Mucosa of descending colon (tissue), 3 donors: ENCODE results near the gene CREG2. TPM values are rescaled to one million over a fixed set of nuclear protein-coding genes. Genes with fewer than 3 reads are reported as not detected.
A peak's percentile ranks its signal among the peaks of the same experiment; 100 is the strongest.

Experiments
- ATAC-seq: fragments of 200-7000 bp; cut with Tn5 transposase; one replicate; pipeline ENCODE4 v1.9.1; 2020; ENCODE audit warnings: mild to moderate bottlenecking, moderate library complexity
- DNase-seq, 3 donors: peaks; one replicate each; pipeline ENCODE4 v3.0.0-alpha.2; 2020
- H3K36me3 ChIP-seq: fragments of 200-600 bp; one replicate; pipeline ENCODE4 v1.8.0; 2021; ENCODE audit warnings: low read depth, mild to moderate bottlenecking
- H3K4me1 ChIP-seq: fragments of 200-600 bp; one replicate; pipeline ENCODE4 v1.8.0; 2021; ENCODE audit warnings: low read depth, mild to moderate bottlenecking
- H3K4me3 ChIP-seq: fragments of 200-600 bp; one replicate; pipeline ENCODE4 v1.8.0; 2021; ENCODE audit warnings: mild to moderate bottlenecking
- H3K9me3 ChIP-seq: fragments of 200-600 bp; one replicate; pipeline ENCODE4 v1.8.0; 2021; ENCODE audit warnings: mild to moderate bottlenecking
- CTCF ChIP-seq: fragments of 200-600 bp; IDR thresholded peaks from one replicate; pipeline ENCODE4 v1.8.0; 2022; ENCODE audit warnings: antibody characterized with exemption, mild to moderate bottlenecking
- intact Hi-C, 2 donors: fragments of 100-400 bp; cut with DNase I in 1 of 2; cut with micrococcal nuclease in 1 of 2; formaldehyde crosslinking; loops; one replicate each; pipeline versions ENCODE4 v1.11.0 to v1.11.1; 2022; cut with DNase I, micrococcal nuclease
- total RNA-seq, 3 donors: library from RNA; stranded (reverse); fragmentation: NEBNext Ultra II Directional in 2 of 3; extraction: Animal tissue kit (Norgen Biotek cat#: 25700) in 2 of 3; gene quantifications; one replicate each; pipeline versions ENCODE4 v1.2.1 to v1.2.4, GENCODE V29; 2021 to 2023
- donor health status: DM: no; HTN: no; CAD: no; lungs with moderate emphysema.
- donor health status: DM: no; HTN: no; CAD: no.
- donor health status: DM: no; HTN: yes; CAD: no.

CREG2 gene
- total RNA-seq, 3 donors from 2014 or later, result 0.19 to 1.1 TPM; not detected in 1

GRCh38 chr2:101361121-101361520, 26.2 kb downstream of the CREG2 start:
- no peak for TF ChIP-seq CTCF
- ATAC-seq (no peak), DNase-seq (peak in 1 of 3 donors; percentile 4)
- Histone ChIP-seq H3K4me3 (no peak overlapping the region), H3K4me1 (no peaks in the 10 kb centered on the region), H3K9me3 (no peaks in the 10 kb centered on the region), H3K36me3 (no peaks in the 10 kb centered on the region)
- intact Hi-C loops, result no loop called here

DNA sequence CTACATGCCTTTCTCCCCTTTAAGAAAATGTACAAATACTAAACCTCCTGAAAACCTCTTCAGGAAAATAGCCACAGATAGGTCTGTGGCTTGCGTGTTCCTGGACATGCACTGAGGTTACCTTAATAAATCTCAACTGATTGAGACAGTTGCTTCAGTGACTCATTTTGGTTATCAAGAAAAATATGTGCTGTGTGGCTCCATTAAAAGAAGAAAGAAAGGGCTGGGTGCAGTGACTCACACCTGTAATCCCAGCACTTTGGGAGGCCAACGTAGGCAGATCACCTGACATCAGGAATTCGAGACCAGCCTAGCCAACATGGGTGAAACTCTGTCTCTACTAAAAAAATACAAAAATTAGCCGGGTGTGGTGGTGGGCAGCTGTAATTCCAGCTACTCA, 27.1 kb downstream of the CREG2 start:
- no peak for TF ChIP-seq CTCF
- no peaks in the 10 kb centered on the region for H3K36me3 ChIP-seq
- intact Hi-C loops, result no loop called here
- ATAC-seq (peak; percentile 54), DNase-seq (no peak)
- no peaks in the 10 kb centered on the region for H3K4me1 ChIP-seq
- no peaks in the 10 kb centered on the region for H3K9me3 ChIP-seq
- no peak overlapping the region for H3K4me3 ChIP-seq

GRCh38 chr2:101359410-101359954, 27.8 kb downstream of the CREG2 start:
- DNase-seq (no peak), ATAC-seq (no peak)
- Histone ChIP-seq H3K4me1 (no peaks in the 10 kb centered on the region), H3K36me3 (no peaks in the 10 kb centered on the region), H3K9me3 (no peaks in the 10 kb centered on the region), H3K4me3 (no peak overlapping the region)
- intact Hi-C loops, result no loop called here
- no peak for TF ChIP-seq CTCF

- intact Hi-C loops, result no loop called here
- Histone ChIP-seq H3K36me3 (no peaks in the 10 kb centered on the region), H3K4me1 (no peaks in the 10 kb centered on the region), H3K9me3 (no peaks in the 10 kb centered on the region), H3K4me3 (no peak overlapping the region)
- DNase-seq (no peak), ATAC-seq (no peak)
- TF ChIP-seq CTCF, result no peak
These were observed 29.9 kb downstream of the CREG2 start for GRCh38 chr2:101357376-101357775.

DNA sequence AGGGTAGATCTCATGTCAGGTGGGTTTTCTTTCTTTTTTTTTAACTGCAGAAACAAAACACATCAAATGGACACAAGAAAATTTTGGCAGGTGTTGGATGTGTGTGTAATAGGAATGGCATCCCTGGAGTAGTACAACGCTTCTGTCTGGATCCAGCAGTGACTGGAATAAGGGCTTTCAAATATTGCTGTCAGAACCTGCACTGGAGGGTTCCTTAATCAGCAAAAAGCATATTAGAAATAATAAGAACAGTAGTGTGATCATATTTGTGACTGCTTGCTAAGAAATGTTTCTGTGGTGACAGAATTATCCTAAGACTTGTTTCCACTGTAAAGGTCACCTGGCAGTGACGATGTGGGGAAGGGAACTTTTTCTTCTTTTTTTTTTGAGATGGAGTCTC, 30.8 kb downstream of the CREG2 start:
- Histone ChIP-seq H3K36me3 (no peaks in the 10 kb centered on the region), H3K4me3 (no peak overlapping the region), H3K4me1 (no peaks in the 10 kb centered on the region), H3K9me3 (no peaks in the 10 kb centered on the region)
- DNase-seq (no peak), ATAC-seq (no peak)
- no peak for TF ChIP-seq CTCF
- intact Hi-C loops, result no loop called here

GRCh38 chr2:101356055-101356454, 31.2 kb downstream of the CREG2 start:
- Histone ChIP-seq H3K4me3 (no peak overlapping the region), H3K36me3 (no peaks in the 10 kb centered on the region), H3K9me3 (no peaks in the 10 kb centered on the region), H3K4me1 (no peaks in the 10 kb centered on the region)
- intact Hi-C loops, result no loop called here
- DNase-seq (no peak), ATAC-seq (no peak)
- no peak for TF ChIP-seq CTCF
